Fibroblast of the aortic adventitia (primary cell): Measurements from ENCODE around the gene ASAP3. TPM values are rescaled to one million over a fixed set of nuclear protein-coding genes. Genes with fewer than 3 reads are reported as not detected.
"Not testable (repeated sequence)": the region's sequence is repeated elsewhere in the genome, so short reads cannot be mapped to it uniquely, and the experiment has no call there.

ENCODE experiments used
- DNase-seq: peaks from one replicate; pipeline ENCODE4 v3.0.0-alpha.2; 2010; ENCODE audit warnings: low read depth
- H3K4me3 ChIP-seq: 2 replicates; pipeline ENCODE4 v1.5.1; 2011; ENCODE audit warnings: low read depth, mild to moderate bottlenecking, control low read depth, low read length, moderate library complexity
- total RNA-seq: library from RNA; depleted of rRNA; stranded (reverse); fragments of >200 nt; gene quantifications from 2 replicates; pipeline ENCODE4 v1.2.3, GENCODE V29; 2012; ENCODE audit warnings: low replicate concordance
- TF ChIP-seq, protein P1 (sequence below): IDR thresholded peaks from 2 replicates; pipeline ENCODE4 v1.5.1; 2011; ENCODE audit warnings: mild to moderate bottlenecking, low read length, control low read depth, inconsistent platforms; ENCODE audit not compliant: insufficient read depth

The ASAP3 gene
- total RNA-seq, 1 donor: 46.9 TPM

- TF ChIP-seq, protein P1, sequence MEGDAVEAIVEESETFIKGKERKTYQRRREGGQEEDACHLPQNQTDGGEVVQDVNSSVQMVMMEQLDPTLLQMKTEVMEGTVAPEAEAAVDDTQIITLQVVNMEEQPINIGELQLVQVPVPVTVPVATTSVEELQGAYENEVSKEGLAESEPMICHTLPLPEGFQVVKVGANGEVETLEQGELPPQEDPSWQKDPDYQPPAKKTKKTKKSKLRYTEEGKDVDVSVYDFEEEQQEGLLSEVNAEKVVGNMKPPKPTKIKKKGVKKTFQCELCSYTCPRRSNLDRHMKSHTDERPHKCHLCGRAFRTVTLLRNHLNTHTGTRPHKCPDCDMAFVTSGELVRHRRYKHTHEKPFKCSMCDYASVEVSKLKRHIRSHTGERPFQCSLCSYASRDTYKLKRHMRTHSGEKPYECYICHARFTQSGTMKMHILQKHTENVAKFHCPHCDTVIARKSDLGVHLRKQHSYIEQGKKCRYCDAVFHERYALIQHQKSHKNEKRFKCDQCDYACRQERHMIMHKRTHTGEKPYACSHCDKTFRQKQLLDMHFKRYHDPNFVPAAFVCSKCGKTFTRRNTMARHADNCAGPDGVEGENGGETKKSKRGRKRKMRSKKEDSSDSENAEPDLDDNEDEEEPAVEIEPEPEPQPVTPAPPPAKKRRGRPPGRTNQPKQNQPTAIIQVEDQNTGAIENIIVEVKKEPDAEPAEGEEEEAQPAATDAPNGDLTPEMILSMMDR: no peak
- no peak overlapping the region for H3K4me3 ChIP-seq
- DNase-seq: no peak
These were observed 13.9 kb upstream of the ASAP3 start for GRCh38 chr1:23497777-23498439.

GRCh38 chr1:23496490-23497181 lies 12.7 kb upstream of the ASAP3 start:
- H3K4me3 ChIP-seq: no peak overlapping the region
- DNase-seq: no peak
- TF ChIP-seq, protein P1: no peak

GRCh38 chr1:23494836-23495235 lies 10.9 kb upstream of the ASAP3 start:
- not testable (repeated sequence) for DNase-seq, H3K4me3 ChIP-seq

- DNase-seq, H3K4me3 ChIP-seq: not testable (repeated sequence)
These were observed 8.8 kb upstream of the ASAP3 start for GRCh38 chr1:23492776-23493175.

DNA sequence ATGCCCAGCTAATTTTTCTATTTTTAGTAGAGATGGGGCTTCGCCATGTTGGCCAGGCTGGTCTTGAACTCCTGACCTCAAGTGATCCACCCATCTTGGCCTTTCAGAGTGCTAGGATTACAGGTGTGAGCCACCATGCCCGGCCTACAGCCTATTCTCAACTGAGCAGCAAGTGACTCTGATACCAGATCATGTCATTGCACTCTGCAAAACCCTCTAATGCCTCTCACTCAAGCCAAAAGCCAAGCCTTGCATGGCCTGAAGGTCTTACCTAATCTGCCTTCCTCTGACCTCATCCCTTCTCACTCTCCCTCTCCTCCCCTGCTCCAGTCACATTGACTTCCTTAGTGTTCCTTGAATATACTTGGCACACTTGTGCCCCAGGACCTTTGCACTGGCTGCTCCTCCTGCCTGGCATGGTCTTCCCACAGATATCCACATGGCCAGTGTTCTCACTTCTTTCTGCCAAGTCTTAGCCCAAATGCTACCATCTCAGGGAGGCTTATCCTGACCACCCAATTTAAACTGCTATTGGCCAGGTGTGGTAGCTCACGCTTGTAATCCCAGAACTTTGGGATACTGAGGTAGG lies 8.2 kb upstream of the ASAP3 start:
- no peak for DNase-seq
- TF ChIP-seq, protein P1: no peak

GRCh38 chr1:23489842-23490241 lies 5.9 kb upstream of the ASAP3 start:
- H3K4me3 ChIP-seq: no peak overlapping the region
- TF ChIP-seq, protein P1: no peak
- no peak for DNase-seq

More for the DNA sequence above, 8.2 kb upstream of the ASAP3 start:
- no peak overlapping the region for H3K4me3 ChIP-seq

DNA sequence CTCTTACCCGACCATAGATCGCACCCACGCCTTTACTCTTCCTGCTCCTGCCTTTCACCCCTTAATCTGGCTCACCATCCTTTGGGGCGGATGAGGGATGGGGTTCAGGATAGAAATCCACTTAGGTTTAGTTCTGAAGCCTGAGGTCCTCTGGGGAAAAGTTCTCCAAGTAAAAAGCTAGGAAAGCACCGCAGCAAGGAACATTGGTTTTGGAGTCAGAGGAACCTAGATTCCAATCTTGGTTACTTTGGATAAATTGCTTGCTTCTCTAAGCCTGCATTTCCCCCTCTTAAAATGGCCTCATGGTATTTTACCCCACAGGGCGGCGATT lies 988 bp upstream of the ASAP3 start:
- TF ChIP-seq, protein P1: no peak
- no peak for DNase-seq
- peak overlapping the region; percentile 47 for H3K4me3 ChIP-seq
